Measurements from ENCODE around the gene WNT9B.
A peak's percentile ranks its signal among the peaks of the same experiment; 100 is the strongest.

Gene WNT9B

GRCh38 chr17:46873941-46874645 lies 22.7 kb downstream of the WNT9B start:
- DNase-seq (ENCODE audit: low read depth): no peak
- H3K4me3 ChIP-seq (replicated peaks; ENCODE audit: low read depth, low read length): no peak overlapping the region
- no peak for TF ChIP-seq CTCF (IDR thresholded peaks at IDR 0.05; ENCODE audit: low read length, missing control alignments)

- DNase-seq (ENCODE audit: low read depth): no peak
- H3K4me3 ChIP-seq (replicated peaks; ENCODE audit: low read depth, low read length): no peak overlapping the region
- no peak for TF ChIP-seq CTCF (IDR thresholded peaks at IDR 0.05; ENCODE audit: low read length, missing control alignments)
Measured at GRCh38 chr17:46874906-46875305, 23.5 kb downstream of the WNT9B start.

GRCh38 chr17:46875849-46876352 lies 24.5 kb downstream of the WNT9B start:
- no peak overlapping the region for H3K4me3 ChIP-seq (replicated peaks; ENCODE audit: low read depth, low read length)
- no peak for TF ChIP-seq CTCF (IDR thresholded peaks at IDR 0.05; ENCODE audit: low read length, missing control alignments)
- DNase-seq (ENCODE audit: low read depth): no peak

GRCh38 chr17:46876353-46876887 lies 25.0 kb downstream of the WNT9B start:
- peak; percentile 4 for TF ChIP-seq CTCF (IDR thresholded peaks at IDR 0.05; ENCODE audit: low read length, missing control alignments)
- no peak overlapping the region for H3K4me3 ChIP-seq (replicated peaks; ENCODE audit: low read depth, low read length)
- no peak for DNase-seq (ENCODE audit: low read depth)

- no peak for DNase-seq (ENCODE audit: low read depth)
- H3K4me3 ChIP-seq (replicated peaks; ENCODE audit: low read depth, low read length): no peak overlapping the region
- no peak for TF ChIP-seq CTCF (IDR thresholded peaks at IDR 0.05; ENCODE audit: low read length, missing control alignments)
Measured at GRCh38 chr17:46876926-46877325, 25.5 kb downstream of the WNT9B start.

- H3K4me3 ChIP-seq (replicated peaks; ENCODE audit: low read depth, low read length): no peak overlapping the region
- no peak for DNase-seq (ENCODE audit: low read depth)
- no peak for TF ChIP-seq CTCF (IDR thresholded peaks at IDR 0.05; ENCODE audit: low read length, missing control alignments)
Measured at GRCh38 chr17:46877466-46877865, 26.1 kb downstream of the WNT9B start.

- H3K4me3 ChIP-seq (replicated peaks; ENCODE audit: low read depth, low read length): no peak overlapping the region
- DNase-seq (ENCODE audit: low read depth): no peak
- TF ChIP-seq CTCF (IDR thresholded peaks at IDR 0.05; ENCODE audit: low read length, missing control alignments): no peak
Measured at GRCh38 chr17:46878055-46878454, 26.7 kb downstream of the WNT9B start.
